SJCRH30 (cell line): ENCODE data around the gene LTF. TPM values are rescaled to one million over a fixed set of nuclear protein-coding genes. Genes with fewer than 3 reads are reported as not detected.
"Not testable (repeated sequence)": the region's sequence is repeated elsewhere in the genome, so short reads cannot be mapped to it uniquely, and the experiment has no call there.

Source experiments
- DNase-seq, 2 experiments: peaks; one replicate each; pipeline ENCODE4 v3.0.0-alpha.2; 2015 to 2020
- H3K27ac ChIP-seq: fragments of 250-450 bp; sonication (Bioruptor Pico); 2 replicates; pipeline ENCODE4 v1.5.1; 2020; ENCODE audit warnings: mild to moderate bottlenecking, moderate library complexity
- H3K27me3 ChIP-seq: fragments of 250-450 bp; sonication (Bioruptor Pico); 2 replicates; pipeline ENCODE4 v1.5.1; 2020; ENCODE audit warnings: mild to moderate bottlenecking, moderate library complexity
- H3K36me3 ChIP-seq: fragments of 250-450 bp; sonication (Bioruptor Pico); 2 replicates; pipeline ENCODE4 v1.5.1; 2020; ENCODE audit warnings: mild to moderate bottlenecking, moderate library complexity
- H3K4me1 ChIP-seq: fragments of 250-450 bp; sonication (Bioruptor Pico); 2 replicates; pipeline ENCODE4 v1.5.1; 2020; ENCODE audit warnings: mild to moderate bottlenecking, moderate library complexity
- H3K4me3 ChIP-seq: fragments of 250-450 bp; sonication (Bioruptor Pico); 2 replicates; pipeline ENCODE4 v1.5.1; 2020; ENCODE audit warnings: mild to moderate bottlenecking, moderate library complexity
- H3K9me3 ChIP-seq: fragments of 250-450 bp; sonication (Bioruptor Pico); replicated peaks from 2 replicates; pipeline ENCODE4 v1.5.1; 2020; ENCODE audit warnings: mild to moderate bottlenecking, moderate library complexity
- total RNA-seq: library from RNA; depleted of rRNA; stranded (reverse); fragments of >200 nt; shearing (Covaris generic); gene quantifications from 2 replicates; pipeline ENCODE4 v1.2.3, GENCODE V29; 2014

The LTF gene
- total RNA-seq, 1 experiment from 2014 or later = not detected

- H3K9me3 ChIP-seq = no peaks in the 10 kb centered on the region
- H3K36me3 ChIP-seq = no peaks in the 10 kb centered on the region
- no peaks in the 10 kb centered on the region; the same call in 1 of the 2 replicates for H3K4me1 ChIP-seq
- no peak overlapping the region for H3K27ac ChIP-seq
- no peak overlapping the region for H3K4me3 ChIP-seq
- no peak for DNase-seq
- H3K27me3 ChIP-seq = no peaks in the 10 kb centered on the region
Measured at GRCh38 chr3:46496746-46497555, 32.2 kb upstream of the LTF start.

- H3K36me3 ChIP-seq = no peaks in the 10 kb centered on the region
- H3K4me1 ChIP-seq = no peaks in the 10 kb centered on the region
- H3K27ac ChIP-seq = no peak overlapping the region
- no peaks in the 10 kb centered on the region for H3K9me3 ChIP-seq
- no peak overlapping the region for H3K4me3 ChIP-seq
- H3K27me3 ChIP-seq = no peaks in the 10 kb centered on the region
- DNase-seq = no peak
Measured at GRCh38 chr3:46495901-46496456, 31.3 kb upstream of the LTF start.

GRCh38 chr3:46494491-46494890 is 29.8 kb upstream of the LTF start:
- not testable (repeated sequence) for H3K4me1 ChIP-seq, H3K9me3 ChIP-seq, H3K27me3 ChIP-seq, H3K27ac ChIP-seq, H3K36me3 ChIP-seq, DNase-seq, H3K4me3 ChIP-seq

- H3K27ac ChIP-seq = no peak overlapping the region
- no peaks in the 10 kb centered on the region for H3K27me3 ChIP-seq
- no peak for DNase-seq
- no peaks in the 10 kb centered on the region for H3K4me1 ChIP-seq
- H3K4me3 ChIP-seq = no peak overlapping the region
- H3K36me3 ChIP-seq = no peaks in the 10 kb centered on the region
- no peaks in the 10 kb centered on the region for H3K9me3 ChIP-seq
Measured at GRCh38 chr3:46492890-46493547, 28.3 kb upstream of the LTF start.

GRCh38 chr3:46491089-46492070 is 26.7 kb upstream of the LTF start:
- Histone ChIP-seq H3K4me3 (no peak overlapping the region), H3K36me3 (no peaks in the 10 kb centered on the region), H3K9me3 (no peaks in the 10 kb centered on the region), H3K27ac (no peak overlapping the region), H3K4me1 (no peaks in the 10 kb centered on the region), H3K27me3 (no peaks in the 10 kb centered on the region)
- no peak for DNase-seq

- Histone ChIP-seq H3K4me3 (no peak overlapping the region), H3K36me3 (no peaks in the 10 kb centered on the region), H3K9me3 (no peaks in the 10 kb centered on the region), H3K27me3 (no peaks in the 10 kb centered on the region), H3K27ac (no peak overlapping the region), H3K4me1 (peaks cover 2% of the 10 kb centered on the region)
- DNase-seq = no peak
Measured at GRCh38 chr3:46490338-46491084, 25.8 kb upstream of the LTF start.

GRCh38 chr3:46489875-46490274 is 25.2 kb upstream of the LTF start:
- Histone ChIP-seq H3K4me3 (no peak overlapping the region), H3K4me1 (peaks cover 7% of the 10 kb centered on the region), H3K36me3 (no peaks in the 10 kb centered on the region), H3K27me3 (no peaks in the 10 kb centered on the region), H3K9me3 (no peaks in the 10 kb centered on the region), H3K27ac (no peak overlapping the region)
- DNase-seq = no peak

GRCh38 chr3:46489381-46489780 is 24.7 kb upstream of the LTF start:
- Histone ChIP-seq H3K36me3 (no peaks in the 10 kb centered on the region), H3K4me1 (peaks cover 10% of the 10 kb centered on the region), H3K27ac (no peak overlapping the region), H3K27me3 (no peaks in the 10 kb centered on the region), H3K9me3 (no peaks in the 10 kb centered on the region), H3K4me3 (no peak overlapping the region)
- DNase-seq = no peak

- H3K4me3 ChIP-seq = no peak overlapping the region
- no peaks in the 10 kb centered on the region for H3K27me3 ChIP-seq
- no peaks in the 10 kb centered on the region for H3K9me3 ChIP-seq
- DNase-seq = peak; percentile 37 to 52
- H3K36me3 ChIP-seq = no peaks in the 10 kb centered on the region
- H3K27ac ChIP-seq = no peak overlapping the region
- H3K4me1 ChIP-seq = peaks cover 10% of the 10 kb centered on the region
Measured at GRCh38 chr3:46488735-46489361, 24.1 kb upstream of the LTF start.

- DNase-seq = no peak
- H3K36me3 ChIP-seq = no peaks in the 10 kb centered on the region
- H3K4me3 ChIP-seq = no peak overlapping the region
- no peak overlapping the region for H3K27ac ChIP-seq
- no peaks in the 10 kb centered on the region for H3K9me3 ChIP-seq
- no peaks in the 10 kb centered on the region for H3K27me3 ChIP-seq
- H3K4me1 ChIP-seq = peaks cover 10% of the 10 kb centered on the region
Measured at GRCh38 chr3:46485779-46486175, 21.1 kb upstream of the LTF start.

GRCh38 chr3:46484911-46485778 is 20.4 kb upstream of the LTF start:
- Histone ChIP-seq H3K4me3 (no peak overlapping the region), H3K9me3 (no peaks in the 10 kb centered on the region), H3K27me3 (no peaks in the 10 kb centered on the region), H3K27ac (no peak overlapping the region), H3K36me3 (no peaks in the 10 kb centered on the region), H3K4me1 (peaks cover 10% of the 10 kb centered on the region)
- DNase-seq = peak; percentile 55 to 62

- Histone ChIP-seq H3K9me3 (no peaks in the 10 kb centered on the region), H3K4me3 (no peak overlapping the region), H3K4me1 (peaks cover 10% of the 10 kb centered on the region), H3K27ac (no peak overlapping the region), H3K36me3 (no peaks in the 10 kb centered on the region), H3K27me3 (no peaks in the 10 kb centered on the region)
- no peak for DNase-seq
Measured at GRCh38 chr3:46484388-46484787, 19.7 kb upstream of the LTF start.

GRCh38 chr3:46483825-46484224 is 19.1 kb upstream of the LTF start:
- H3K27ac ChIP-seq = no peak overlapping the region
- no peak overlapping the region for H3K4me3 ChIP-seq
- H3K4me1 ChIP-seq = peaks cover 10% of the 10 kb centered on the region
- H3K36me3 ChIP-seq = no peaks in the 10 kb centered on the region
- DNase-seq = no peak
- no peaks in the 10 kb centered on the region for H3K27me3 ChIP-seq
- H3K9me3 ChIP-seq = no peaks in the 10 kb centered on the region
